B cell (primary cell): ENCODE measurements around the gene NMNAT3.

Source experiments
- CTCF ChIP-seq: fragments of 200-600 bp; IDR thresholded peaks from one replicate; pipeline ENCODE4 v1.8.0; 2022; ENCODE audit warnings: antibody characterized with exemption, mild to moderate bottlenecking
- EZH2 ChIP-seq: IDR thresholded peaks from 2 replicates; pipeline ENCODE4 v1.6.1; 2012; ENCODE audit warnings: borderline replicate concordance, low read depth, mild to moderate bottlenecking, moderate library complexity, low read length; ENCODE audit not compliant: insufficient read depth, poor library complexity, severe bottlenecking

GRCh38 chr3:139526146-139526545 lies 151.6 kb downstream of the NMNAT3 start:
- TF ChIP-seq CTCF (no peak), EZH2 (no peak)
